Ovary (tissue), 9 donors: ENCODE results near the gene CLTRN. TPM values are rescaled to one million over a fixed set of nuclear protein-coding genes. Genes with fewer than 3 reads are reported as not detected.

Experiments
- DNase-seq, 5 donors: peaks; one replicate each; pipeline ENCODE4 v3.0.0-alpha.2; 2019 to 2020
- H3K27ac ChIP-seq, 2 donors: fragments of 200-600 bp; one replicate each; pipeline versions ENCODE4 v1.5.1 to v1.8.0; 2019 to 2022
- H3K27me3 ChIP-seq: fragments of 200-600 bp; one replicate; pipeline ENCODE4 v1.8.0; 2022
- H3K36me3 ChIP-seq: fragments of 200-600 bp; sonication (generic); one replicate; pipeline ENCODE4 v1.5.1; 2019
- H3K4me1 ChIP-seq: one replicate; pipeline ENCODE4 v1.8.1; 2013; ENCODE audit warnings: mild to moderate bottlenecking, moderate library complexity; ENCODE audit not compliant: insufficient read depth
- H3K4me3 ChIP-seq: fragments of 200-600 bp; sonication (generic); one replicate; pipeline ENCODE4 v1.5.1; 2017
- H3K9me3 ChIP-seq, 2 donors: fragments of 200-600 bp in 1 of 2; sonication (generic) in 1 of 2; one replicate each; pipeline versions ENCODE4 v1.5.1 to v1.8.1; 2013 to 2019; ENCODE audit warnings: mild to moderate bottlenecking in 1 of 2, moderate library complexity in 1 of 2
- EP300 ChIP-seq: sonication (generic); formaldehyde crosslinking; IDR thresholded peaks from one replicate; pipeline ENCODE4 v1.6.1; 2017; ENCODE audit warnings: antibody characterized with exemption
- POLR2A ChIP-seq: fragments of 450-650 bp; IDR thresholded peaks from one replicate; pipeline ENCODE4 v1.6.1; 2017; ENCODE audit warnings: antibody characterized with exemption, mild to moderate bottlenecking, moderate library complexity
- WGBS, 3 donors: extraction: QIAGEN DNeasy Blood & Tissue Kit in 1 of 3; methylation state at CpG; one replicate each; pipeline versions ENCODE4 v1.1.5 to v1.1.7; 2013 to 2017; 5-methylcytosine and 5-hydroxymethylcytosine counted together
- intact Hi-C, 4 donors: fragments of 100-400 bp; cut with DNase I; formaldehyde crosslinking; loops; one replicate each; pipeline versions ENCODE4 v1.11.0 to v1.15.1; 2022 to 2023
- polyA plus RNA-seq, 2 donors: library from polyadenylated mRNA; stranded (reverse); fragments of 200-250 nt in 1 of 2; fragments of 350-450 nt in 1 of 2; fragmentation: Illumina TruSeq in 1 of 2; extraction: RNeasy Lipid Tissue Mini Kit (QIAGEN cat#74804) in 1 of 2; gene quantifications; one replicate each; pipeline ENCODE4 v1.2.3, GENCODE V29; 2013 to 2014
- total RNA-seq, 7 donors: library from RNA; depleted of rRNA in 2 of 7; stranded (reverse); fragments of >200 nt in 2 of 7; fragmentation: NEBNext Ultra II Directional in 3 of 7; extraction: Animal tissue kit (Norgen Biotek cat#: 25700) in 3 of 7; gene quantifications; one replicate each; pipeline versions ENCODE4 v1.1.0 to v1.2.4, GENCODE V29; 2016 to 2023
- TF ChIP-seq, protein P1 (sequence below), 3 donors: fragments of 450-650 bp in 2 of 3; fragments of 200-600 bp in 1 of 3; IDR thresholded peaks; one replicate each; pipeline versions ENCODE4 v1.5.1 to v1.8.0; 2016 to 2022; ENCODE audit warnings: antibody characterized with exemption in 3 of 3, mild to moderate bottlenecking in 1 of 3
- donor health status: DM: no; HTN: no; CAD: no; lungs with moderate emphysema.
- donor health status: DM: no; HTN: no; CAD: no.
- donor health status: Bipolar disorder and iron deficiency.
- donor health status: DM: yes; HTN: yes; CAD: no.
- donor health status: DM: no; HTN: no; CAD: no.
- donor health status: DM: yes; HTN: yes; CAD: no.

Gene CLTRN
- total and polyA plus RNA-seq, 9 donors = 0.23 to 2.9 (median 1.2) TPM

DNA sequence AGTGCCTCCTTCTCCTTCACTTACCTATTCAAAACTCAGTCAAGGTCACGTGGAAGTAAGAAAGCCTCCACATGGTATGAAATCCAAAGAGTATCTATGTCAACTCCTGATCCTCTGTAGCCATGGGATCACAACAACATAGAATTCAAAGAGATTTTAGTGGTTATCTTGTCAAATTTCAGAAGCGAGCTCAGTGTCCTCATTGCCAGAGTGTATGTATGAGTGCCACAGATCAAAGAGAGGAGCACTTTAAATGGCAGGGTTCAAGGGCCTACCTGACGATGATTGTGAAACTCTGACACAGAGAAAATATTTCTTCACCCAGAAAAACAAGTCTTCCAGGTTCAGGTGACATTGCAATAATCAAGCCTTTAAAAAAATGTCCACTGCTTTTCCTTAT lies 62.7 kb downstream of the CLTRN start:
- WGBS, 3 donors = 66 to 71% (median 68%) methylated on average over 3 of the region's 3 CpGs
- Histone ChIP-seq H3K4me3 (no peak overlapping the region), H3K4me1 (no peaks in the 10 kb centered on the region), H3K27ac (no peak overlapping the region), H3K36me3 (no peaks in the 10 kb centered on the region), H3K27me3 (no peaks in the 10 kb centered on the region), H3K9me3 (no peaks in the 10 kb centered on the region)
- intact Hi-C loops = loop anchor here in 1 of 4 donors (10.0 kb wide), 1 partner anchor 437 kb away; no protein-coding TSS in a partner anchor
- TF ChIP-seq POLR2A = no peak
- no peak for TF ChIP-seq EP300
- TF ChIP-seq, protein P1, sequence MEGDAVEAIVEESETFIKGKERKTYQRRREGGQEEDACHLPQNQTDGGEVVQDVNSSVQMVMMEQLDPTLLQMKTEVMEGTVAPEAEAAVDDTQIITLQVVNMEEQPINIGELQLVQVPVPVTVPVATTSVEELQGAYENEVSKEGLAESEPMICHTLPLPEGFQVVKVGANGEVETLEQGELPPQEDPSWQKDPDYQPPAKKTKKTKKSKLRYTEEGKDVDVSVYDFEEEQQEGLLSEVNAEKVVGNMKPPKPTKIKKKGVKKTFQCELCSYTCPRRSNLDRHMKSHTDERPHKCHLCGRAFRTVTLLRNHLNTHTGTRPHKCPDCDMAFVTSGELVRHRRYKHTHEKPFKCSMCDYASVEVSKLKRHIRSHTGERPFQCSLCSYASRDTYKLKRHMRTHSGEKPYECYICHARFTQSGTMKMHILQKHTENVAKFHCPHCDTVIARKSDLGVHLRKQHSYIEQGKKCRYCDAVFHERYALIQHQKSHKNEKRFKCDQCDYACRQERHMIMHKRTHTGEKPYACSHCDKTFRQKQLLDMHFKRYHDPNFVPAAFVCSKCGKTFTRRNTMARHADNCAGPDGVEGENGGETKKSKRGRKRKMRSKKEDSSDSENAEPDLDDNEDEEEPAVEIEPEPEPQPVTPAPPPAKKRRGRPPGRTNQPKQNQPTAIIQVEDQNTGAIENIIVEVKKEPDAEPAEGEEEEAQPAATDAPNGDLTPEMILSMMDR (IDR thresholded peaks at IDR 0.05) = no peak
- DNase-seq = no peak

DNA sequence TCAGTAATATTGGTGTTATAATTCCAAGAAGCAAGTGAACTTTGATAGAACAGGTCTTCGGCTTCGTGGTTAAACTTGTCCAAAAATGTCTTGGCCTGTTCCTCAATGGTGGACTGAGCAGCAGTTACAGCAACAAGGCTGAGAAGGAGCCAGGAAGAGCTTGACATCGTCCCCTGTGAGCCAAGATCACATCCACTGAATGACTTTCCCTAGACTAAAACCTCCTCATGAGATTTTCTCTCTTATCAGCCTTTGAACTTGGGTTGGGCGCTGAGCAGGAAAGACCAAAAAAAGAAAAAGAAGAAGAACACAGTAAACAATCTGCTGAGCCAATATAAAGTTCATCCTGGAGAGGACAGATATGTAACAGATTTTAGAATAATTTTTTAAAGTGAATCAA lies 63.9 kb downstream of the CLTRN start, which contains the start of gene ACE2:
ACE2 (minus strand) TSS at position 216 of the 400 bp plus-strand sequence; CDS start at position 167, 49 bp downstream.
- H3K9me3 ChIP-seq = no peaks in the 10 kb centered on the region
- H3K27ac ChIP-seq = no peak within 1 kb of the TSS
- TF ChIP-seq EP300 = no peak
- TF ChIP-seq, protein P1 (IDR thresholded peaks at IDR 0.05) = no peak
- no peak for TF ChIP-seq POLR2A
- H3K4me1 ChIP-seq = no peaks in the 10 kb centered on the region
- WGBS, 3 donors = 51 to 53% (median 52%) methylated on average over 4 of the region's 4 CpGs
- no peak for DNase-seq
- no peaks in the 10 kb centered on the region for H3K36me3 ChIP-seq
- no peak within 1 kb of the TSS for H3K4me3 ChIP-seq
- H3K27me3 ChIP-seq = no peaks in the 10 kb centered on the region
- intact Hi-C loops = loop anchor here in 1 of 4 donors (10.0 kb wide), 1 partner anchor 436 kb away; no protein-coding TSS in a partner anchor

DNA sequence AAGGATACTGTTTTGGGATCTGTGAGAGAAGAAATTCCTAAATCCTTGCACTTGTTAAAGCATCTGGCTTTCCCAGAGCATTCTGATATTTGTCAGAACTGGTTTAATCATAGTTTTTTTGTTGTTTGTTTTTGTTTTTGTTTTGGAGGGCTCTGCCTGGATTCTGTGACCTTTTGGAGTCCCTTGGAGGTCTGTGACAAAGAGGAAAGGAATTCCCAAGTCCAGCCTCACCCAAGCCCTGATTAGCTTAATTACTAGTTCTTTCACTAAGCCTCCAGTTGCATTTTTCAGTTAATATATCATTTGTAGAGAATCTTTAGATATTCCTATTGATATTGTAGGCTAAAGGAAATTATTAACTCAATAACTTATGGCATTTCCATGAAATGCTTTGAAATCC lies 64.6 kb downstream of the CLTRN start:
- DNase-seq = no peak

DNA sequence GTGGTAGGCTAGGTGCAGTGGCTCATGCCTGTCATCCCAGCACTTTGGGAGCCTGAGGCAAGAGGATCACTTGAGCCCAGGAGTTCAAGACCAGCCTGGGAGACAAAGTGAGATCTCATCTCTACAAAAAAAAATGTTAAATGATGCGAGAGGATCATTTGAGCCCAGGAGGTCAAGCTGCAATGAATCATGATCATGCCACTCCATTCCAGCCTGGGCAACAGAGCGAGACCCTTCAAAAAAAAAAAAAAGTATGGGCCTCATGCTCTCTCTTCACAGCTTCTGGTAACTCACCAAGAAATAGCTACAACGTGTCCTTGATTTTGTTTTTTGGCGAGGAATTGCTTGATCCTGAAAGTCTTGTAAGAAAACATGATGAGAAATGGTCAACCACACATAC lies 65.1 kb downstream of the CLTRN start:
- Histone ChIP-seq H3K4me1 (no peaks in the 10 kb centered on the region), H3K9me3 (no peaks in the 10 kb centered on the region), H3K4me3 (no peak overlapping the region), H3K27me3 (no peaks in the 10 kb centered on the region), H3K27ac (no peak overlapping the region), H3K36me3 (no peaks in the 10 kb centered on the region)
- no peak for TF ChIP-seq EP300
- no peak for TF ChIP-seq POLR2A
- TF ChIP-seq, protein P1 (IDR thresholded peaks at IDR 0.05) = no peak
- 45 to 54% (median 53%) methylated on average over 4 of the region's 4 CpGs for WGBS, 3 donors
- intact Hi-C loops = no loop called here
- no peak for DNase-seq

More for the DNA sequence above, 64.6 kb downstream of the CLTRN start:
- no peak overlapping the region for H3K4me3 ChIP-seq
- intact Hi-C loops = loop anchor here in 1 of 4 donors (10.0 kb wide), 1 partner anchor 435 kb away; no protein-coding TSS in a partner anchor
- TF ChIP-seq EP300 (no peak), POLR2A (no peak)
- TF ChIP-seq, protein P1 (IDR thresholded peaks at IDR 0.05) = no peak
- H3K27ac ChIP-seq = no peak overlapping the region
- no peaks in the 10 kb centered on the region for H3K9me3 ChIP-seq
- no peaks in the 10 kb centered on the region for H3K27me3 ChIP-seq
- H3K36me3 ChIP-seq = no peaks in the 10 kb centered on the region
- no peaks in the 10 kb centered on the region for H3K4me1 ChIP-seq
